K562 (cell line): ENCODE data around the gene GIPC3.

ENCODE experiments used
- ZNF274 ChIP-seq: IDR thresholded peaks from 2 replicates; pipeline ENCODE4 v1.6.1; 2011; ENCODE audit warnings: low read depth, mild to moderate bottlenecking, low read length, moderate library complexity, borderline replicate concordance
- ZNF324 ChIP-seq: fragments of 250-450 bp; sonication (Bioruptor Pico); IDR thresholded peaks from 2 replicates; pipeline ENCODE4 v1.4.0; 2020; ENCODE audit warnings: mild to moderate bottlenecking

- TF ChIP-seq ZNF274 (no peak), ZNF324 (CRISPR knock-in tag) (no peak)
Measured at GRCh38 chr19:3639479-3639878, 54.2 kb downstream of the GIPC3 start.
